H1 (cell line): ENCODE data around the gene ATP6V1G1. TPM values are rescaled to one million over a fixed set of nuclear protein-coding genes. Genes with fewer than 3 reads are reported as not detected.
A peak's percentile ranks its signal among the peaks of the same experiment; 100 is the strongest.

Experiments used
- CTCF ChIA-PET: fragments of 300-600 bp; sonication (Branson Sonifier 250); formaldehyde crosslinking; loops from one replicate; lab custom pipeline; 2021; ENCODE audit not compliant: partially characterized antibody; lab: Charles Lee
- POLR2A ChIA-PET: fragments of 300-600 bp; sonication (Branson Sonifier 250); formaldehyde crosslinking; loops from one replicate; lab custom pipeline; 2021; ENCODE audit warnings: inconsistent platforms; ENCODE audit not compliant: partially characterized antibody; lab: Charles Lee
- DNase-seq, 2 experiments: peaks; one replicate each; pipeline versions ENCODE4 v3.0.0 to v3.0.0-alpha.2; 2010 to 2022; ENCODE audit warnings: low spot score in 2 of 2, low read depth in 1 of 2, mixed read lengths in 1 of 2
- FAIRE-seq: peaks from 2 replicates; lab custom pipeline; 2011; peaks lifted over from hg19 to GRCh38; lab: Jason Lieb, UNC
- H2AFZ ChIP-seq: 2 replicates; pipeline ENCODE4 v1.8.1; 2012; ENCODE audit warnings: low read length, inconsistent platforms
- H2AK5ac ChIP-seq: 2 replicates; pipeline ENCODE4 v1.6.1; 2013; ENCODE audit warnings: low read depth, low read length
- H2BK120ac ChIP-seq: replicated peaks from 2 replicates; pipeline ENCODE3; 2013; ENCODE audit warnings: low read depth, low read length, inconsistent platforms
- H2BK12ac ChIP-seq: 2 replicates; pipeline ENCODE4 v1.6.1; 2013; ENCODE audit warnings: low read depth, low read length
- H2BK15ac ChIP-seq: 2 replicates; pipeline ENCODE4 v1.6.1; 2013; ENCODE audit warnings: low read length
- H2BK20ac ChIP-seq: 2 replicates; pipeline ENCODE4 v1.6.1; 2013; ENCODE audit warnings: low read length
- H2BK5ac ChIP-seq: 2 replicates; pipeline ENCODE4 v1.6.1; 2013; ENCODE audit warnings: low read depth, low read length
- H3K14ac ChIP-seq: 2 replicates; pipeline ENCODE4 v1.6.1; 2013; ENCODE audit warnings: inconsistent platforms; ENCODE audit not compliant: insufficient read length
- H3K18ac ChIP-seq: 2 replicates; pipeline ENCODE4 v1.6.1; 2013; ENCODE audit warnings: low read length; ENCODE audit errors: extremely low read depth
- H3K23ac ChIP-seq: 2 replicates; pipeline ENCODE4 v1.6.1; 2013; ENCODE audit warnings: inconsistent platforms; ENCODE audit not compliant: insufficient read length
- H3K23me2 ChIP-seq: 2 replicates; pipeline ENCODE4 v1.6.1; 2013; ENCODE audit warnings: low read depth, low read length
- H3K27ac ChIP-seq: 2 replicates; pipeline ENCODE4 v1.6.1; 2011; ENCODE audit warnings: low read depth, low read length, inconsistent platforms
- H3K27me3 ChIP-seq, 4 experiments: replicated peaks in 1 of 4; 1 replicate in 1 of 4; 2 replicates in 3 of 4; pipeline versions ENCODE4 v1.6.1 to v1.8.1; 2011 to 2013; ENCODE audit warnings: low read length in 3 of 4, mild to moderate bottlenecking in 3 of 4, inconsistent platforms in 2 of 4, mixed read lengths in 2 of 4, moderate library complexity in 1 of 4; ENCODE audit not compliant: control insufficient read depth in 3 of 4, insufficient read depth in 3 of 4; ENCODE audit errors: extremely low read depth in 1 of 4
- H3K36me3 ChIP-seq, 4 experiments: 2 replicates each; pipeline versions ENCODE4 v1.6.1 to v1.8.1; 2011 to 2013; ENCODE audit warnings: mild to moderate bottlenecking in 4 of 4, low read length in 3 of 4, moderate library complexity in 2 of 4, control low read depth in 1 of 4, inconsistent platforms in 1 of 4; ENCODE audit not compliant: insufficient read depth in 4 of 4, control insufficient read depth in 2 of 4
- H3K4ac ChIP-seq: replicated peaks from 2 replicates; pipeline ENCODE3; 2013; ENCODE audit warnings: low read length, low read depth, mixed read lengths, inconsistent platforms; ENCODE audit not compliant: insufficient read length
- H3K4me1 ChIP-seq, 4 experiments: replicated peaks in 1 of 4; 1 replicate in 1 of 4; 2 replicates in 3 of 4; pipeline versions ENCODE4 v1.6.1 to v1.8.1; 2011 to 2013; ENCODE audit warnings: low read length in 3 of 4, inconsistent platforms in 2 of 4, mixed read lengths in 1 of 4; ENCODE audit not compliant: insufficient read depth in 4 of 4, control insufficient read depth in 3 of 4
- H3K4me2 ChIP-seq, 2 experiments: 2 replicates each; pipeline versions ENCODE4 v1.6.1 to v1.8.1; 2011 to 2013; ENCODE audit warnings: low read depth in 2 of 2, low read length in 2 of 2, control low read depth in 1 of 2, inconsistent platforms in 1 of 2, mild to moderate bottlenecking in 1 of 2; ENCODE audit not compliant: insufficient read depth in 1 of 2
- H3K4me3 ChIP-seq, 4 experiments: fragments of 200-600, 300-600 bp in 1 of 4; sonication (generic), shearing (Covaris generic), sonication (Bioruptor Twin) in 1 of 4; 2 replicates each; pipeline versions ENCODE4 v1.5.1 to v1.8.1; 2011 to 2016; ENCODE audit warnings: low read length in 4 of 4, low read depth in 3 of 4, control low read depth in 2 of 4, inconsistent platforms in 2 of 4, mild to moderate bottlenecking in 2 of 4, mixed read lengths in 1 of 4, moderate library complexity in 1 of 4; ENCODE audit not compliant: insufficient read depth in 2 of 4; ENCODE audit errors: extremely low read depth in 1 of 4
- H3K56ac ChIP-seq: replicated peaks from 2 replicates; pipeline ENCODE3; 2013; ENCODE audit warnings: low read depth, mild to moderate bottlenecking, mixed read lengths, low read length, inconsistent platforms; ENCODE audit not compliant: insufficient read length
- H3K79me1 ChIP-seq: 2 replicates; pipeline ENCODE4 v1.6.1; 2013; ENCODE audit warnings: low read depth, low read length, control low read depth
- H3K79me2 ChIP-seq, 2 experiments: 2 replicates each; pipeline versions ENCODE4 v1.6.1 to v1.8.1; 2012 to 2013; ENCODE audit warnings: low read length in 2 of 2, mild to moderate bottlenecking in 2 of 2, inconsistent platforms in 1 of 2; ENCODE audit not compliant: insufficient read depth in 2 of 2, control insufficient read depth in 1 of 2
- H3K9ac ChIP-seq, 4 experiments: replicated peaks in 1 of 4; 1 replicate in 1 of 4; 2 replicates in 3 of 4; pipeline versions ENCODE4 v1.6.1 to v1.8.1; 2011 to 2013; ENCODE audit warnings: low read depth in 3 of 4, low read length in 3 of 4, control low read depth in 2 of 4, mild to moderate bottlenecking in 2 of 4, moderate library complexity in 2 of 4, inconsistent platforms in 1 of 4; ENCODE audit errors: extremely low read depth in 1 of 4
- H3K9me3 ChIP-seq, 2 experiments: 2 replicates each; pipeline versions ENCODE4 v1.6.1 to v1.8.1; 2012 to 2013; ENCODE audit warnings: mild to moderate bottlenecking in 2 of 2, moderate library complexity in 2 of 2, control low read depth in 1 of 2, inconsistent platforms in 1 of 2, low read depth in 1 of 2, low read length in 1 of 2, mixed read lengths in 1 of 2; ENCODE audit not compliant: insufficient read depth in 2 of 2
- H4K20me1 ChIP-seq, 2 experiments: replicated peaks in 1 of 2; 2 replicates each; pipeline versions ENCODE3 to v1.8.1; 2011 to 2013; ENCODE audit warnings: inconsistent platforms in 2 of 2, low read length in 2 of 2, mild to moderate bottlenecking in 1 of 2; ENCODE audit not compliant: insufficient read depth in 2 of 2, control insufficient read depth in 1 of 2
- H4K5ac ChIP-seq: 2 replicates; pipeline ENCODE4 v1.6.1; 2013; ENCODE audit warnings: low read length, low read depth, mixed read lengths, inconsistent platforms; ENCODE audit not compliant: insufficient read length
- H4K8ac ChIP-seq: 2 replicates; pipeline ENCODE4 v1.8.0; 2013; ENCODE audit warnings: mild to moderate bottlenecking, moderate library complexity, low read length, inconsistent platforms; ENCODE audit not compliant: insufficient read depth; ENCODE audit errors: extremely low read depth
- H4K91ac ChIP-seq: replicated peaks from 2 replicates; pipeline ENCODE3; 2013; ENCODE audit warnings: low read length, mixed read lengths, inconsistent platforms; ENCODE audit not compliant: insufficient read length
- EP300 ChIP-seq, 2 experiments: IDR thresholded peaks; 1 replicate in 1 of 2; 2 replicates in 1 of 2; pipeline ENCODE4 v1.6.1; 2011 to 2012; ENCODE audit warnings: low read depth in 2 of 2, low read length in 2 of 2, mild to moderate bottlenecking in 2 of 2, borderline replicate concordance in 1 of 2, inconsistent platforms in 1 of 2, moderate library complexity in 1 of 2
- PHF8 ChIP-seq: fragments of 200-600 bp; sonication (generic); conservative IDR thresholded peaks from 2 replicates; pipeline ENCODE4 v1.7.1; 2012; ENCODE audit warnings: low read depth, mild to moderate bottlenecking, inconsistent platforms, low read length, moderate library complexity
- POLR2AphosphoS5 ChIP-seq: IDR thresholded peaks from 2 replicates; pipeline ENCODE4 v1.6.1; 2011; ENCODE audit warnings: low read depth, low read length
- WGBS, 2 experiments: shearing (Covaris generic) in 1 of 2; methylation state at CpG; one replicate each; pipeline versions ENCODE4 v1.1.6 to v1.1.7; 2013 to 2015; ENCODE audit warnings: low lambda C conversion rate in 2 of 2, mixed read lengths in 2 of 2, inconsistent platforms in 1 of 2, low coverage in 1 of 2, missing lambda C conversion rate in 1 of 2; ENCODE audit not compliant: insufficient replicate concordance in 2 of 2, insufficient coverage in 1 of 2, insufficient read length in 1 of 2; ENCODE audit errors: extremely low coverage in 1 of 2, missing lambda C conversion rate in 1 of 2; 5-methylcytosine and 5-hydroxymethylcytosine counted together
- polyA plus RNA-seq, 7 experiments: library from polyadenylated mRNA; depleted of rRNA in 3 of 7; stranded (reverse) in 5 of 7; unstranded in 2 of 7; fragments of >200 nt in 5 of 7; fragments of 200-250 nt in 2 of 7; gene quantifications; 1 replicate in 5 of 7; 2 replicates in 1 of 7; 4 replicates in 1 of 7; pipeline versions ENCODE4 v1.2.1 to v1.2.3, GENCODE V29; 2011 to 2013; ENCODE audit warnings: missing spikeins in 2 of 7, mixed read lengths in 2 of 7
- total RNA-seq: library from RNA; stranded (reverse); fragmentation: NEBNext Ultra II Directional; extraction: Animal tissue kit (Norgen Biotek cat#: 25700); gene quantifications from 2 replicates; pipeline ENCODE4 v1.2.1, GENCODE V29; 2021

Gene ATP6V1G1
- total and polyA plus RNA-seq, 2 of the 8 experiments (the other 6 are each of a cell fraction or from before 2014, with no cell fraction given): 112 to 124 TPM

GRCh38 chr9:114539701-114540380 lies 47.7 kb upstream of the ATP6V1G1 start:
- no peaks in the 10 kb centered on the region for H3K4me1 ChIP-seq
- no peak overlapping the region for H2AK5ac ChIP-seq
- H2BK20ac ChIP-seq: no peak overlapping the region
- no peak overlapping the region for H3K9ac ChIP-seq
- no peak overlapping the region for H4K8ac ChIP-seq
- DNase-seq (no peak), FAIRE-seq (no peak)
- WGBS, 2 experiments: 78% methylated on average over 9 of the region's 9 CpGs; no CpG with 5 or more reads in 1 of the 2 experiments
- 0 out of 2 replicates have a peak overlapping the region, but pooled peaks have one; percentile 17 for H2AFZ ChIP-seq
- no peak overlapping the region for H2BK15ac ChIP-seq
- no peak overlapping the region for H3K14ac ChIP-seq
- no peaks in the 10 kb centered on the region for H3K36me3 ChIP-seq
- H3K23ac ChIP-seq: no peak overlapping the region
- ChIA-PET CTCF (interaction anchor here (0.7 to 5.6 kb wide), 19 partner anchors 8 to 141 kb away, joined by 3 to 30 read pairs (median 4); no protein-coding TSS in a partner anchor), POLR2A (interaction anchor here (0.8 to 1.5 kb wide), 2 partner anchors 9 to 142 kb away, joined by 3 to 5 read pairs; no protein-coding TSS in a partner anchor)
- no peaks in the 10 kb centered on the region for H4K20me1 ChIP-seq
- H3K27me3 ChIP-seq: no peaks in the 10 kb centered on the region
- TF ChIP-seq PHF8 (no peak), EP300 (IDR thresholded peaks at IDR 0.05; ENCODE audit: borderline replicate concordance in 1 of 2, low read depth in 2 of 2, low read length in 2 of 2) (no peak), POLR2AphosphoS5 (no peak)
- H3K18ac ChIP-seq: no peak overlapping the region
- H4K5ac ChIP-seq: no peak overlapping the region
- H3K79me1 ChIP-seq: no peaks in the 10 kb centered on the region
- H3K23me2 ChIP-seq: no peaks in the 10 kb centered on the region
- no peaks in the 10 kb centered on the region for H3K9me3 ChIP-seq
- no peak overlapping the region for H3K4me3 ChIP-seq
- H4K91ac ChIP-seq: no peak overlapping the region
- no peak overlapping the region for H2BK120ac ChIP-seq
- no peak overlapping the region for H3K4ac ChIP-seq
- no peaks in the 10 kb centered on the region for H3K79me2 ChIP-seq
- H2BK5ac ChIP-seq: no peak overlapping the region
- no peak overlapping the region for H3K27ac ChIP-seq
- no peak overlapping the region for H2BK12ac ChIP-seq
- no peak overlapping the region for H3K56ac ChIP-seq
- no peak overlapping the region for H3K4me2 ChIP-seq
